ENCODE data around the gene TLN1.

The TLN1 gene, protein sequence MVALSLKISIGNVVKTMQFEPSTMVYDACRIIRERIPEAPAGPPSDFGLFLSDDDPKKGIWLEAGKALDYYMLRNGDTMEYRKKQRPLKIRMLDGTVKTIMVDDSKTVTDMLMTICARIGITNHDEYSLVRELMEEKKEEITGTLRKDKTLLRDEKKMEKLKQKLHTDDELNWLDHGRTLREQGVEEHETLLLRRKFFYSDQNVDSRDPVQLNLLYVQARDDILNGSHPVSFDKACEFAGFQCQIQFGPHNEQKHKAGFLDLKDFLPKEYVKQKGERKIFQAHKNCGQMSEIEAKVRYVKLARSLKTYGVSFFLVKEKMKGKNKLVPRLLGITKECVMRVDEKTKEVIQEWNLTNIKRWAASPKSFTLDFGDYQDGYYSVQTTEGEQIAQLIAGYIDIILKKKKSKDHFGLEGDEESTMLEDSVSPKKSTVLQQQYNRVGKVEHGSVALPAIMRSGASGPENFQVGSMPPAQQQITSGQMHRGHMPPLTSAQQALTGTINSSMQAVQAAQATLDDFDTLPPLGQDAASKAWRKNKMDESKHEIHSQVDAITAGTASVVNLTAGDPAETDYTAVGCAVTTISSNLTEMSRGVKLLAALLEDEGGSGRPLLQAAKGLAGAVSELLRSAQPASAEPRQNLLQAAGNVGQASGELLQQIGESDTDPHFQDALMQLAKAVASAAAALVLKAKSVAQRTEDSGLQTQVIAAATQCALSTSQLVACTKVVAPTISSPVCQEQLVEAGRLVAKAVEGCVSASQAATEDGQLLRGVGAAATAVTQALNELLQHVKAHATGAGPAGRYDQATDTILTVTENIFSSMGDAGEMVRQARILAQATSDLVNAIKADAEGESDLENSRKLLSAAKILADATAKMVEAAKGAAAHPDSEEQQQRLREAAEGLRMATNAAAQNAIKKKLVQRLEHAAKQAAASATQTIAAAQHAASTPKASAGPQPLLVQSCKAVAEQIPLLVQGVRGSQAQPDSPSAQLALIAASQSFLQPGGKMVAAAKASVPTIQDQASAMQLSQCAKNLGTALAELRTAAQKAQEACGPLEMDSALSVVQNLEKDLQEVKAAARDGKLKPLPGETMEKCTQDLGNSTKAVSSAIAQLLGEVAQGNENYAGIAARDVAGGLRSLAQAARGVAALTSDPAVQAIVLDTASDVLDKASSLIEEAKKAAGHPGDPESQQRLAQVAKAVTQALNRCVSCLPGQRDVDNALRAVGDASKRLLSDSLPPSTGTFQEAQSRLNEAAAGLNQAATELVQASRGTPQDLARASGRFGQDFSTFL (N-terminal part only)

GRCh38 chr9:35732185-35732799 lies at the start of gene TLN1, which contains the start of gene CREB3:
TSS of gene TLN1 (minus strand) at chr9:35732195. CDS start at chr9:35725694, 6,501 bp downstream.
TSS of gene CREB3 (plus strand) at chr9:35732666. CDS start at chr9:35732773, 107 bp downstream.
- peak; percentile 97 for DNase-seq (ENCODE audit: low read depth in 2 of 2)

DNA sequence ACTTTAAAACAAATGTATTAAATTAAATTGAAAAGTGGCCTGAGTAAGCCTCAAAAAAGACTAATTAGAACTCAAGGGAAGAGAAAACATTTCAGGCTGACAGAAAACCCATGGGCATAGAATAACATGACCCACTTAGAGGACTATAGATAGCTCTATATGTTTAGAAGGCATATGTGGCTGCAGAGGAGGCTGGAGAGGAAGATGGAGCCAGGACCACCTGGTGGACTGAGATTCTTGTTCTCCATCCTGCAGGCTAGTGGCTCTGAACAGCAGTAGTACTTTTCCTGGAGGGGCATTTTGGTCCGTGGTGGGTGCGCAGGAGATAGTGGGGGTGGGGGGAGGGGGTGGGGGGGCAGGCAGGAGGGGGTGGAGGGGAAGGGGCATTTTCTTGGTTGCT lies 49.1 kb upstream of the TLN1 start:
- no peak for DNase-seq (ENCODE audit: low read depth in 2 of 2)

GRCh38 chr9:35778496-35778895 lies 46.5 kb upstream of the TLN1 start:
- no peak for DNase-seq (ENCODE audit: low read depth in 2 of 2)

DNA sequence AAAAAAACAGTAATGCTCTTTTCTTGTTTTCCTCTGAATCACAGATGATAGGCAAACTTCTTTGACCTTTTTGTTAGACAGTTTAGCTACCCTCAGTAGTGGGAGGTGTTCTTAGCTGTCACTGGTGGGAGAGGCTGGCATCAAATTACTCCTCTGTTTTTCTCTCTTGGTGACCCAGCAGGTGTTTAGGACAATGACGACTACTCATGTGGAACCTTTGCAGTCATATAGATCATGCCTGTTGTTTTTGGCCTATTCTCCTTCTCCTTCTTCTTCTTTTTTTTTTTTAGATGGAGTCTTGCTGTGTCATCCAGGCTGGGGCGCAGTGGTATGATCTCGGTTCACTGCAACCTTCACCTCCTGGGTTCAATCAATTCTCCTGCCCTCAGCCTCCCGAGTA lies 44.0 kb upstream of the TLN1 start:
- no peak for DNase-seq (ENCODE audit: low read depth in 2 of 2)

DNA sequence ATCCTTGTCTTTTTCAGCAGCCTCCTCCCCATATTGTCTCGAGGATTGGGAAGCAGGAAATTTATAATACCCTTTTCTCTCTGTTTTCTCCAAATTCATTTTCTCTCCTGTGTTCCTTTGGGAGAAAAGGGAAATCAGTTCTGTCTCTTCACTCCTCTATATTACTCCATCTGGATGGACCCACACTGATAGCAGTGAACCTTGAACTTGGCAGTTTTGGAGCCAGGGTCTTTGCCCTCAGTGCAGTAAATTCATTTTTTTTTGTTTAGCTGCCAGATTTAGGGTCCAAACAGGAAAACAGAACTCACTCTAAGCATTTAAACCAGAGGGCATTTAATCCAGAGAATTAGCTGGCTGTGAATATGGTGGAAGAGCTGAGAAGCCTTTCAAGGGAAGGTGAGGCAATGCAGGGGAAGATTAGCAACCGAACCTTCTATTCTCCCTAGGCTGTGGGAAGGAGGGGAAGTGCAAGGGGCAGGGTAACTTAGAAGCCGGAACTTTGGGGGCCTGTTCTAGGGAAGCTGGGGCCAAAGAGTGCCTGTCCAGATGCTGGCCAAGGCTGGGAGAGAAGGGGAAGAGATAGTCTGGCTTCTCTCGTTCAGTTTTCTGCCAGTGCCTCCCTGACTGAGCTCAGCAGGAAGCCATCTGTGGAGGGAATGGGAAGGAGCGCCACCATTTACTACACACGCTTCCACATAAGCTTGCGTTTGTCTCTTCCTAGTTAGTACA lies 43.1 kb upstream of the TLN1 start:
- DNase-seq (ENCODE audit: low read depth in 2 of 2): no peak

GRCh38 chr9:35771943-35772342 lies 39.9 kb upstream of the TLN1 start:
- no peak for DNase-seq (ENCODE audit: low read depth in 2 of 2)

DNA sequence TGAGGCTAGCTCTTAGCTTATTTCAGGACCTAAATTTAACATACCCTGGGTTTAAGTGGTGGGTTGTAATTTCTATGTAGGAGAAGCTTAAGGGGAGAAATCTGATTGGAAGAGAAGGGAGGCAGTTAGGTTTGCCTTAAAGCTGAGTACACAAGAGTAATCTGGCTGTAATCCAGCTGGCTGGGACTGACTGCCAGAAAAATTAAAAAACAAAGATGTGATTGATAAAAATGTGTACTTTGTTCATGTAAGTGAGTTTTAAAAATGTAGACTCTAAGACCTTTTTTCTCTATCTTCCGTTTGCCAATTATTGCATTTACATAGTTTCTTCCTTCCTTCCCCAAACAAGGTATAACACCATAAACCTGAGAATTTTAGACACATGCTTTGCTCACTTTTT lies 39.5 kb upstream of the TLN1 start:
- DNase-seq (ENCODE audit: low read depth in 2 of 2): no peak

DNA sequence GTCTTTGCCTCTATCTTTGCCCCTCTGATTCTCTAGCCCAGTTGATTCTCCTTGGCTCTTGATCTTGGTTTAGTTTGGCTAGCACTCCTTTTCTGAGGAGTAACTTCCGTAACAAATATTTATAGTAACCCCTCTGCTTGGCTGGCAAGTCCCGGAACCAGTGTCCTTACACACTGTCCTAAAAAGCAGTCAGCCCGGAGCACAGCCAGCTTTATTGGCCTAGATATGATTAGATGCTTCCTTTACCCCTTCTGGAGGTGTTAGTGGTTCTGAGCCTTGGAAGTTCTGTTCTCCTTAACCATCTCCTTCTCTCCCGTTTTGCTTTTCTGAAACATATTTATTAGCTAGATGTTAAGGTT lies 39.1 kb upstream of the TLN1 start:
- DNase-seq (ENCODE audit: low read depth in 2 of 2): no peak

- no peak for DNase-seq (ENCODE audit: low read depth in 2 of 2)
Measured at GRCh38 chr9:35769763-35770162, 37.8 kb upstream of the TLN1 start.

DNA sequence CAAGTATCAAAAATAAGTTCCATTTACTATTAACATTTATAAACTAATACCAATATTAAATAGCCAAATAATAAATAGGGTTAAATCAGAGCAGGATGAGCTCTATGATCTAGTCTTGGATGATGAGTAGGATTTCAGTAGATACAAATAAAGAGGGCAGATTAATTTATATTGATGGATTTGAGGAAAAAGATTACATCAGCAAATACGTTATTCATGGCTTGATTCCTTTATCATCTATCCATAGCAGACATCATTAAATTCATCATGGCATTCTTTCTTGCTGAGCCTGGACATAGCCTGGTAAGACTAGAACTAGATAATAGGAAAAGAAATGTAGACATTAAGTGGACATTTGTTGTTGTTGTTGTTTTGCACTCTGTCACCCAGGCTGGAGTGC lies 35.5 kb upstream of the TLN1 start:
- no peak for DNase-seq (ENCODE audit: low read depth in 2 of 2)

DNA sequence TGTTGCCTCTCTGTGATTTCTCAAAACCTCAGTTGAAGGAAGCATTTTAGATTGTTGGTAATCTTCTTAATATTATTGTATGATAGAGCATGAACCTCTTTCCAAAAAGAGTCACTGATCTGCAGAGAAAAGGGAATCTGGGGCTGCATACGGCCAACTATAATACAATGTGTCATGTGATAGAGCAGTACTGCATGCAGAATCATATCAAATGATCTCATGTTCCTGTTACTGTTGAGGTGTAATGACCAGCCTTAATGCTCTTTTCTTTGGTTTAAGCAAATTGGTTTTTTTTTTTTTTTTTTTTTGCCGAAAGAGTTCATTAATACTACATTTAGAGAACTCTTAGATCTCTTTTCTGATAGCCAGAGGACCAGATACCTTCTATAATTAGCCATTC lies 35.0 kb upstream of the TLN1 start:
- DNase-seq (ENCODE audit: low read depth in 2 of 2): no peak

GRCh38 chr9:35763803-35764202 lies 31.8 kb upstream of the TLN1 start:
- no peak for DNase-seq (ENCODE audit: low read depth in 2 of 2)

DNA sequence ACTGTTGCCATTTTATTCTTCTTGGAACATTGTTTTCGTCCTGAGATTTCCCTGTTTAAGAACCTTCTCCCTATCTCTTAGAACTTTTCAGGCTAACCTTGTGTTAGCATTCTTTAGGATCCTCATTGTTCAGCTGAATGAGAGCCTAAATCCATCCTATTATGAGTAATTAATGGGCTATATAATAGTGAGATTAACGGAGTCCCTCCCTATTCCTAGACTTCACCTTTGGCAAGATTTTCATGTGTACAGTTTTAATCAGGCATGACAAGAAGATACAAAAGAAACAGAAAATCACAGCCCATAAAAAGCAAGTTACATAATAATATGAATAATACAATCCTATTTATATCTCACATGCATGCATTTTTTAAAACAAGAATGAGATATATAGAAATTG lies 31.2 kb upstream of the TLN1 start:
- DNase-seq (ENCODE audit: low read depth in 2 of 2): no peak

DNA sequence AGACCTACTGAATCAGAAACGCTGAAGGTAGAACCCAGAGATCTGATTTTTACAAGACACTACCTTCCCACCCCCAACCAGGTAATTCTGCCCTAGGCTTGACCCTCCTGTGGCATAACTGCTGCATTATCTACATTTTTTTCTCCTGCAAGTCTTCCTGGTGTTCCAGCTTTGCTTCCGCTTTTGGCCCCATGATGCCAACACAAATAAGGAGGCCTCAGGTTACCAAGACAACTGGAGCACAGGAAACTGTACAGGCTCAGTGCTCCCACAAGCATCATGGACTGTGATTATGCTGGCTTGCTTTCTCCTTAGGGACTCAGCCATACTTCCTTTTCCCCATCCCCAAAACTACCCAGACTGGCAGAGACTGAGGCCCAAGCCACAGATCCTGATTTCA lies 28.7 kb upstream of the TLN1 start:
- no peak for DNase-seq (ENCODE audit: low read depth in 2 of 2)

DNA sequence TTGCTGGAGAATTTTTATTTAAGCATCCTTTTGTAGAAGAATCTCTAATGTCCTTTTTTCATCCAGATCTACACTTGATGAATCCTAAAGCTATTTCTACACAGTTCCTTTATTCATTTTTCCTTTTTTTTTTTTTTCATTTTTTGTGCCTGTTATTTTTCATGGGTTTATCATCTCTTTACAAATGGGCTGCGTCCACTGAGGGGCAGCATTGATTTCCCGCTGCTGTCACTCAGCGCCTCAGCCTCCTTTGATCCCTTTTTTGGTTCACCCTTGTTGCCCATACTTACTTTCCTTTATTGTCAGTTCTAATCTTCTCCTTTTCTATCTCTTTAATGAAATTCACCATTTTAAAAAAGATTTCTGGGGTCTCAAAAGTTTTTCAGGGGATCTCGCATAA lies 27.8 kb upstream of the TLN1 start:
- no peak for DNase-seq (ENCODE audit: low read depth in 2 of 2)

- DNase-seq (ENCODE audit: low read depth in 2 of 2): no peak
Measured at GRCh38 chr9:35758475-35759050, 26.6 kb upstream of the TLN1 start.

DNA sequence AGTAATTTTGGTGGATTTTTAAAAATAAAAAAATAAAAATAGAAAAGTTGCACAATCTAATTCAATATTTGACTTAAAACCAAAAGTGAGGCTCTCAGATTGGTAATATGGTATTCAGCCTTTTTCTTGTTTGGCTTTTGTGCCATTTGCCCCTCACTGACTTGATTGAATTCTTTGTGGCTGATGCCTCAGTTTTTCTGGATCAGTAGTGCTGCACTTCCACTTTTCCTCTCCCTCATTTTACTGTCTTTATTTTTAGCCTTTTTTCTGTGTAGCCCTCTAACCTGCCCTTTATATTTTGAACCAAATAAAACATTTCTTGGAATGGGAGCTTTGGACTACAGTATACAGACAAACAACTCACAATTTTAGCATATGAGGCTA lies 25.9 kb upstream of the TLN1 start:
- DNase-seq (ENCODE audit: low read depth in 2 of 2): no peak

- no peak for DNase-seq (ENCODE audit: low read depth in 2 of 2)
Measured at GRCh38 chr9:35757226-35757891, 25.4 kb upstream of the TLN1 start.

DNA sequence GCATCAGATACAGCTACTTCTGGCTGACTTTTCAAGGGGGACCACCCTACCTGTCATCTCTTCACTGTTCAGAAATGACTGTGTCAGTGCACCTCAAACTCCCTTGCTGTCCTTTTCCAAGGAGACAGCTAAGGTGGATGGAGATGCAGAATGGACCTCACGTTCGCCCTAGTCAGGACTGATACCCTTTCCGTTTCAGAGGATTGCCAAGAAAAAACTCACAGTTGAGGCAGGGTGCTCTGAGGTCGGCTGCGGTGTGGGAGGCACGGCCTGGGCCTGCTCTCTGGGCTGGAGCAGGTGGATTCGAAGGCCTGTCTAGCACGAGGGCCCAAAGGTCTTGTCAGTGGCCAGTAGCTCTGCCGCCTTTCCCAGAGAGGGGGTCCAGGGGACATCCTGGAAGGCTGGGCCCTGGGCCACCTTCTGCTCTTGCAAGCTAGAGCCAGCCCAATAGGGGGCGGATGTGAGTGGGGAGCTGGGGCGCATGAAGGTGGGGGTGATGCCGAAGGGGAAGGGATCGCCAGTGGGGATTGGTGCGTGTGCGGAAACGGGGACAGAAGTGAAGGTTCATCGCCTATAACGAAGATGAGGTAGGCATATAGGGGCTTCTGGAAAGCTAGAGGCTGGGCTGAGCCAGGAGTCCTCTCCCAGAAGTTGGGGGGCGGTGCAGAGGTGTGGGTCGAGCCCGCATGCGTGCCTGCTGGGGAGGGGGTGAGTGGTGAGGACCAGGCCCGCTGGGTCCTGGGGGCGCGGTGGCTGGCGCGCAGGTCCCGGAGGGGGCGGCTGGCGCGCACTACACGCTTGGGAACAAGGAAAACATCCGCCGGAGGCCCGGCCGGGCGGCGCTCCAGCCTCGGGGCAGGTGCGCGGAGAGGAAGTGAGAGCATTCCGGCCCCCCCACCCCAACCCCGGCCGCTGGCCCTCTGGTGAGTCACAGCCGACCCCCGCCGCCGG lies 24.6 kb upstream of the TLN1 start:
- DNase-seq (ENCODE audit: low read depth in 2 of 2): no peak
